OCI-LY3 (cell line): ENCODE data around the gene TMEM222.

Experiments used
- EZH2phosphoT487 ChIP-seq: fragments of 200-600 bp; shearing (Covaris generic); IDR thresholded peaks from 2 replicates; pipeline ENCODE4 v1.6.1; 2018; ENCODE audit warnings: antibody characterized with exemption, mixed run types, low read depth
- TF ChIP-seq, protein P1 (sequence below): fragments of 200-600, 300-600 bp; sonication (generic); IDR thresholded peaks from 2 replicates; pipeline ENCODE4 v1.5.1; 2014; ENCODE audit warnings: antibody characterized with exemption, low read length, low read depth

GRCh38 chr1:27333717-27334279, 11.8 kb downstream of the TMEM222 start:
- TF ChIP-seq, protein P1, sequence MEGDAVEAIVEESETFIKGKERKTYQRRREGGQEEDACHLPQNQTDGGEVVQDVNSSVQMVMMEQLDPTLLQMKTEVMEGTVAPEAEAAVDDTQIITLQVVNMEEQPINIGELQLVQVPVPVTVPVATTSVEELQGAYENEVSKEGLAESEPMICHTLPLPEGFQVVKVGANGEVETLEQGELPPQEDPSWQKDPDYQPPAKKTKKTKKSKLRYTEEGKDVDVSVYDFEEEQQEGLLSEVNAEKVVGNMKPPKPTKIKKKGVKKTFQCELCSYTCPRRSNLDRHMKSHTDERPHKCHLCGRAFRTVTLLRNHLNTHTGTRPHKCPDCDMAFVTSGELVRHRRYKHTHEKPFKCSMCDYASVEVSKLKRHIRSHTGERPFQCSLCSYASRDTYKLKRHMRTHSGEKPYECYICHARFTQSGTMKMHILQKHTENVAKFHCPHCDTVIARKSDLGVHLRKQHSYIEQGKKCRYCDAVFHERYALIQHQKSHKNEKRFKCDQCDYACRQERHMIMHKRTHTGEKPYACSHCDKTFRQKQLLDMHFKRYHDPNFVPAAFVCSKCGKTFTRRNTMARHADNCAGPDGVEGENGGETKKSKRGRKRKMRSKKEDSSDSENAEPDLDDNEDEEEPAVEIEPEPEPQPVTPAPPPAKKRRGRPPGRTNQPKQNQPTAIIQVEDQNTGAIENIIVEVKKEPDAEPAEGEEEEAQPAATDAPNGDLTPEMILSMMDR: no peak
- TF ChIP-seq EZH2phosphoT487: no peak
